BE2C (cell line): ENCODE measurements around the gene RHPN2.
"Not testable (repeated sequence)": the region's sequence is repeated elsewhere in the genome, so short reads cannot be mapped to it uniquely, and the experiment has no call there.

Experiments used
- DNase-seq: peaks from one replicate; pipeline ENCODE4 v3.0.0-alpha.2; 2020
- H3K27me3 ChIP-seq: fragments of 250-450 bp; sonication (Bioruptor Pico); 2 replicates; pipeline ENCODE4 v1.5.1; 2020; ENCODE audit warnings: mild to moderate bottlenecking
- H3K36me3 ChIP-seq: fragments of 250-450 bp; sonication (Bioruptor Pico); 2 replicates; pipeline ENCODE4 v1.5.1; 2020; ENCODE audit warnings: mild to moderate bottlenecking
- H3K4me1 ChIP-seq: fragments of 250-450 bp; sonication (Bioruptor Pico); 2 replicates; pipeline ENCODE4 v1.5.1; 2020
- H3K4me3 ChIP-seq: 2 replicates; pipeline ENCODE4 v1.5.1; 2011; ENCODE audit warnings: low read depth, low read length
- H3K9me3 ChIP-seq: fragments of 250-450 bp; sonication (Bioruptor Pico); 2 replicates; pipeline ENCODE4 v1.5.1; 2020
- CTCF ChIP-seq: IDR thresholded peaks from 2 replicates; pipeline ENCODE4 v1.5.1; 2012; ENCODE audit warnings: mild to moderate bottlenecking, low read depth, low read length

RHPN2 gene

DNA sequence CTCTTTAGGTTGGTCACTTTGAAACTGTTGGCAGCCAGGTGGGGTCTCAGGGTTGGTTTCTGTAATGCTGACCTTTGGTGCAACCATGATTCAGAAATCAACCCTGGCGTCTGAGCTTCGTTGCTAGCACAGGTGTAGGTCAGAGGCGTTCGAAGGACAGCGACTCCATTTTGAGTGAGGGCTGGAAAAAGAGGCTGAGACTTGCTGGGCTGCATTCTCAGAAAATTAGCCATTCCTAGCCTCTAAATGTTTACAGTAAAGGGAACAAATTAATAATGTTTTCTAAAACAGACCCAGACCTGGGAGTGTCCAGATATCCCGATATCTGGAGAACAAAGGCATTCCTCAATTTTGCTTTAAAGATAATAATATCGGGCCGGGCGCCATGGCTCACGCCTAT lies 29.2 kb downstream of the RHPN2 start:
- H3K4me3 ChIP-seq = no peak overlapping the region
- no peak for TF ChIP-seq CTCF
- H3K27me3 ChIP-seq = no peaks in the 10 kb centered on the region
- H3K4me1 ChIP-seq = no peaks in the 10 kb centered on the region
- no peak for DNase-seq
- no peaks in the 10 kb centered on the region for H3K9me3 ChIP-seq
- H3K36me3 ChIP-seq = no peaks in the 10 kb centered on the region

- no peak overlapping the region for H3K4me3 ChIP-seq
- no peaks in the 10 kb centered on the region for H3K36me3 ChIP-seq
- H3K27me3 ChIP-seq = no peaks in the 10 kb centered on the region
- TF ChIP-seq CTCF = no peak
- no peaks in the 10 kb centered on the region for H3K9me3 ChIP-seq
- DNase-seq = no peak
- no peaks in the 10 kb centered on the region for H3K4me1 ChIP-seq
Measured at GRCh38 chr19:33032218-33032781, 32.4 kb downstream of the RHPN2 start.

DNA sequence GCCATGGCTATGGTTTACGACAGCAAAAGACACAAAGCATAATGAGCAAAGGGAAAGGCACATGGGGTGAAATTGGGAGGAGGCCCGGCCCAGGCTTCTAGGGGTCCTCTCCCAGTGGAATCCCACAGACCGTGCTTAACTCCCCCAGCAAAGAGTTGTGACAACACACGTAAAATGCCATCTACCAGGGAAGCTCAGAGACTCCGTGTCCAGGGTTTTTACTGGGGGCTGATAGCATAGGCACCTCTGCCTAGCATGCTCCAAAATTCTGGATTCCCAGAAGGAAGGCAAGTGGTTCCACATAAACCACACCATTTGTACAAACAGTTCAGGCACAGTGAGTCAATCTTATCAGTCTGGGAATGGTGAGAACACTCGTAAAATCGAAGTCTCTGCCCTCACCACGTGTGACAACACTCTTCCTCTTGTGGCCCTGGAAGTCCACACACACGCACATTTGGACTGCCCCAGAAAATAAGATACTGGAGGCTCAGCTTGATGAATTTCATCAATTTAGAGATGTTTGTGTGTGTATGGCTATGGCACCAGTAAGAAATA lies 34.9 kb downstream of the RHPN2 start:
- DNase-seq = no peak
- no peak for TF ChIP-seq CTCF
- Histone ChIP-seq H3K27me3 (no peaks in the 10 kb centered on the region), H3K36me3 (no peaks in the 10 kb centered on the region), H3K9me3 (no peaks in the 10 kb centered on the region), H3K4me1 (no peaks in the 10 kb centered on the region), H3K4me3 (no peak overlapping the region)

GRCh38 chr19:33026602-33027001 lies 38.1 kb downstream of the RHPN2 start:
- not testable (repeated sequence) for H3K9me3 ChIP-seq, H3K27me3 ChIP-seq, H3K4me1 ChIP-seq, DNase-seq, H3K36me3 ChIP-seq, H3K4me3 ChIP-seq

GRCh38 chr19:33025468-33026238 lies 39.0 kb downstream of the RHPN2 start:
- not testable (repeated sequence) for H3K27me3 ChIP-seq, H3K36me3 ChIP-seq, DNase-seq, H3K4me1 ChIP-seq, H3K9me3 ChIP-seq, H3K4me3 ChIP-seq

- Histone ChIP-seq H3K4me1 (no peaks in the 10 kb centered on the region), H3K36me3 (no peaks in the 10 kb centered on the region), H3K9me3 (no peaks in the 10 kb centered on the region), H3K27me3 (no peaks in the 10 kb centered on the region), H3K4me3 (no peak overlapping the region)
- no peak for TF ChIP-seq CTCF
- DNase-seq = no peak
Measured at GRCh38 chr19:33024398-33024797, 40.3 kb downstream of the RHPN2 start.

DNA sequence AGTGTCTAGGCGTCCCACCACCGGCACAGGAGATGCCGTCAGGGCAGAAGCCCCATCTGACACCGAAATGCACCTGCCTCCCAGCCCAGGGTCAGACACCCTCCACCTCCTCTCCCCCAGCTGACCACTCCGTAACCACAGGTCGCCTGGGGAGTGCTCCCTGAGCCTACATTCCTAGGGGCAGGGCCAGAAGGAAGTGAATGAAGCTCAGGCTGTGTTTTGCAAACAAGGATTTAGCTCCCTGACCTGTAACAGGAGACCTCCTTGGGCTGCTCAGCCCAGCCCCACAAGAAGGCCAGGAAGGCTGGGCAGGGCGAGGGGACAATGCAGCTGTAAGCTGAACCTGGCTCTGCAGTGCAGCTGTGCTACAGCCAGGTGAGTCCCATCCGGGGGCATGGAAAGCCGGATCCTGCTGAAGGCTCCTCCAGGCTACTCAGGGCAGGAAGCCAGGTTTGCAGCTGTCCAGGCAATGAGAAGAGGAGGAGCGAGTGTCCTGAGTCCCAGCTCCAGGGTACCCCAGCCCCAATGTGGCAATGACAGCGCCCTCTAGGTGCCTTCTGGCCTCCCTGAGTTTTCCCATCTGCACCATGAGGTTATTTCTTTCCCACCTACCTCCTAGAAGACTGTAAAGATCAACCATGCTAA lies 42.1 kb downstream of the RHPN2 start:
- Histone ChIP-seq H3K4me1 (no peaks in the 10 kb centered on the region), H3K36me3 (no peaks in the 10 kb centered on the region), H3K4me3 (no peak overlapping the region), H3K27me3 (no peaks in the 10 kb centered on the region), H3K9me3 (no peaks in the 10 kb centered on the region)
- TF ChIP-seq CTCF = no peak
- DNase-seq = no peak

DNA sequence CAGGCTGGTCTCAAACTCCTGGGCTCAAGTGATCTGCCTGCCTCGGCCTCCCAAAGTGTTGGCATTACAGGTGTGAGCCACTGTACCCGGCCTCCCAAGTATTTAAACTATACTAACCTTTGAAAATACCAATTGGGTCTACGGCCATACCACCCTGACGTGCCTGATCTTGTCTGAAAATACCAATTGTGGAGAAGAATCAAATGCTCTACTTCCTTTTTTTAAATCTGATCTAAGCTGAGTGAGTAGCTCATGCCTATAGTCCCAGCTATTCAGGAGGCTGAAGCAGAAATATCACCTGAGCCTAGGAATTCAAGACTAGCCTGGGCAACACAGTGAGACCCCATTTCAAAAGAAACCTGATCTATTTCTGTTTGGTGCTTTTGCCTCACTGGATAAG lies 53.8 kb downstream of the RHPN2 start:
- not testable (repeated sequence) for H3K36me3 ChIP-seq, H3K9me3 ChIP-seq, DNase-seq, H3K4me3 ChIP-seq, H3K27me3 ChIP-seq, H3K4me1 ChIP-seq
